IgD-negative memory B cell (primary cell): Measurements from ENCODE around the gene SLC26A11. TPM values are rescaled to one million over a fixed set of nuclear protein-coding genes. Genes with fewer than 3 reads are reported as not detected.
A peak's percentile ranks its signal among the peaks of the same experiment; 100 is the strongest.
"Not testable (repeated sequence)": the region's sequence is repeated elsewhere in the genome, so short reads cannot be mapped to it uniquely, and the experiment has no call there.

Experiments used
- H3K27ac Mint-ChIP-seq, 3 donors: one replicate each; pipeline ENCODE4 v1.8.0; 2020 to 2022; ENCODE audit warnings: mild to moderate bottlenecking in 3 of 3, mixed read lengths in 3 of 3, moderate library complexity in 1 of 3
- H3K27me3 Mint-ChIP-seq: one replicate; pipeline ENCODE4 v1.8.0; 2021; ENCODE audit warnings: mixed read lengths
- H3K36me3 Mint-ChIP-seq: one replicate; pipeline ENCODE4 v1.8.0; 2020; ENCODE audit warnings: mild to moderate bottlenecking, mixed read lengths
- H3K4me1 Mint-ChIP-seq, 3 donors: one replicate each; pipeline ENCODE4 v1.8.0; 2020 to 2022; ENCODE audit warnings: mixed read lengths in 3 of 3, mild to moderate bottlenecking in 1 of 3
- H3K4me3 Mint-ChIP-seq, 4 donors: one replicate each; pipeline ENCODE4 v1.8.0; 2020 to 2022; ENCODE audit warnings: mild to moderate bottlenecking in 4 of 4, mixed read lengths in 4 of 4, moderate library complexity in 3 of 4
- H3K9me3 Mint-ChIP-seq, 3 donors: one replicate each; pipeline ENCODE4 v1.8.0; 2020 to 2021; ENCODE audit warnings: mixed read lengths in 3 of 3, mild to moderate bottlenecking in 1 of 3
- polyA plus RNA-seq: library from polyadenylated mRNA; unstranded; fragments of 300-500 nt; fragmentation: Illumina TruSeq; gene quantifications from one replicate; pipeline ENCODE4 v1.2.3, GENCODE V29; 2021

Gene SLC26A11
- polyA plus RNA-seq, 1 donor from 2014 or later, result 2.7 TPM

DNA sequence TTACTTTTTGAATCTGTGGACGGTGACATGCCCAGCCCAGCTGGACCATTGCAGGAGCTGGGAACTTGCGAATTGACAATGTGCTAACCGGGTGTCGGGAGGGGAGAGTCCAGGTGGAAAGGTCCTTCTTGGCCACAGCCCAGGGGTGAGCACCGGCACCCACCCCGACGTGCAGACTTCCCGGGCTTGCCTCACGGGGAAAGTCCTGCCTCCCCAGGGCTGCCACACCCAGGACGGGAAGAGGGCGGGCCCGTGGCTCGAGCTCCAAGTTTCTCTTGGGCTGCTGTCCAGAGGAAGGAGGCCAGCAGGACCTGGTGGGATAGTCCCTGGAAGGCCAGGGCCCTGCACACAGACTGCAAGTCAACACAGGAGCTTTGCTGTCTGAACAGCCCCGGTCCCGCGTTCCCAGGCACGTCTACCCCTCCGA is 32.7 kb upstream of the SLC26A11 start:
- H3K9me3 Mint-ChIP-seq, result peaks cover 0 to 2% (median 0%) of the 10 kb centered on the region in 3 donors
- H3K4me1 Mint-ChIP-seq, result peaks cover 0 to 2% (median 0%) of the 10 kb centered on the region in 3 donors
- no peak overlapping the region for H3K4me3 Mint-ChIP-seq
- H3K27me3 Mint-ChIP-seq, result peaks cover 10% of the 10 kb centered on the region
- H3K36me3 Mint-ChIP-seq, result peaks cover 2% of the 10 kb centered on the region
- no peak overlapping the region for H3K27ac Mint-ChIP-seq

DNA sequence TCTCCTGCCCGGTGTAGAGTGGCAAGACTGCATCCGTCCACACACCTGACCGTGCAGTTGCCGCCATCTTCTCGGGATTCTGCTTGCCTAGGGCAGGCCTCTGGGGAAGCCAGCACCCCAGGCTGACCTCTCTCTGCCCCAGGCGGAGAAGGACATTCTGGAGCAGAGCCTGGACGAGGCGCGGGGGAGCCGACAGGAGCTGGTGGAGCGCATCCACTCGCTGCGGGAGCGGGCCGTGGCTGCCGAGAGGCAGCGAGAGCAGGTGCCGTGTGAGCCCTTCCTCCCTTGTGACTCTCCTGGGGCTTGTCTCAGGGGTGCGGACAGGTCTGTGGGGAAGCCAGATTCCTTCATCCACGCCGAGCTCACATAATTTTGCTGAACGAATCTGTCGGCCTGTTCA is 30.6 kb upstream of the SLC26A11 start:
- no peaks in the 10 kb centered on the region for H3K36me3 Mint-ChIP-seq
- H3K9me3 Mint-ChIP-seq, result peaks cover 0 to 2% (median 0%) of the 10 kb centered on the region in 3 donors
- H3K27ac Mint-ChIP-seq, result no peak overlapping the region
- no peak overlapping the region for H3K4me3 Mint-ChIP-seq
- peaks cover 0 to 2% (median 0%) of the 10 kb centered on the region in 3 donors for H3K4me1 Mint-ChIP-seq
- H3K27me3 Mint-ChIP-seq, result peaks cover 10% of the 10 kb centered on the region

DNA sequence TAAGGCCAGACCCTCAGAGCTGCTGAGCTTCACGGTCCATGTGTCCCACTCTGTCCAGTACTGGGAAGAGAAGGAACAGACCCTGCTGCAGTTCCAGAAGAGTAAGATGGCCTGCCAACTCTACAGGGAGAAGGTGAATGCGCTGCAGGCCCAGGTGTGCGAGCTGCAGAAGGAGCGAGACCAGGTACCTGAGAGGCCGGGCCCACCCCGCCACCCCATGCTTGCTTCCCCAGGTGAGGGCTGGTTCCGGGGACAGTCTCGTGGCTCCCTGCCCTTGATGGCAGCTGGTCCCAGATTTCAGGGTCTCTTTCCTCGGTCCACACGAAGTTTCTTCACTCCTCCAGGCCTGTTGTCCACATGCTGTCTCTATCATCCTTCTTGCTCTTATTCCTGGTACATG is 29.5 kb upstream of the SLC26A11 start:
- Mint-ChIP-seq H3K27ac (no peak overlapping the region), H3K4me3 (no peak overlapping the region), H3K9me3 (peaks cover 0 to 2% (median 0%) of the 10 kb centered on the region in 3 donors), H3K36me3 (no peaks in the 10 kb centered on the region), H3K27me3 (peaks cover 7% of the 10 kb centered on the region), H3K4me1 (peaks cover 0 to 2% (median 0%) of the 10 kb centered on the region in 3 donors)

DNA sequence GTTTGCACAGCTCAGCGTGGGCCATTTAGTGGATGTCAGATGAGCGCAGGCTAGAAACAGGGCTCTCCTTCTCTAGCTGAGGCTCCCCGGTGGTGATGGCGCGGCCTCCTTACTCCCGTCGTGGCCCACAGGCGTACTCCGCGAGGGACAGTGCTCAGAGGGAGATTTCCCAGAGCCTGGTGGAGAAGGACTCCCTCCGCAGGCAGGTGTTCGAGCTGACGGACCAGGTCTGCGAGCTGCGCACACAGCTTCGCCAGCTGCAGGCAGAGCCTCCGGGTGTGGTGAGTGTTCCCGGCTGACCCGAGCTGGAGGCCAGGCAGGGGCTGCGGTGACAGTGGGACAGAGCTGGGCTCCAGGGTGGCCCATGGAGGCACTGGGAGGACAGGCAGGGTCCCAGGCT is 29.0 kb upstream of the SLC26A11 start:
- Mint-ChIP-seq H3K9me3 (peaks cover 0 to 2% (median 0%) of the 10 kb centered on the region in 3 donors), H3K36me3 (no peaks in the 10 kb centered on the region), H3K27me3 (peaks cover 7% of the 10 kb centered on the region), H3K4me1 (peaks cover 0 to 2% (median 0%) of the 10 kb centered on the region in 3 donors), H3K4me3 (no peak overlapping the region), H3K27ac (no peak overlapping the region)

DNA sequence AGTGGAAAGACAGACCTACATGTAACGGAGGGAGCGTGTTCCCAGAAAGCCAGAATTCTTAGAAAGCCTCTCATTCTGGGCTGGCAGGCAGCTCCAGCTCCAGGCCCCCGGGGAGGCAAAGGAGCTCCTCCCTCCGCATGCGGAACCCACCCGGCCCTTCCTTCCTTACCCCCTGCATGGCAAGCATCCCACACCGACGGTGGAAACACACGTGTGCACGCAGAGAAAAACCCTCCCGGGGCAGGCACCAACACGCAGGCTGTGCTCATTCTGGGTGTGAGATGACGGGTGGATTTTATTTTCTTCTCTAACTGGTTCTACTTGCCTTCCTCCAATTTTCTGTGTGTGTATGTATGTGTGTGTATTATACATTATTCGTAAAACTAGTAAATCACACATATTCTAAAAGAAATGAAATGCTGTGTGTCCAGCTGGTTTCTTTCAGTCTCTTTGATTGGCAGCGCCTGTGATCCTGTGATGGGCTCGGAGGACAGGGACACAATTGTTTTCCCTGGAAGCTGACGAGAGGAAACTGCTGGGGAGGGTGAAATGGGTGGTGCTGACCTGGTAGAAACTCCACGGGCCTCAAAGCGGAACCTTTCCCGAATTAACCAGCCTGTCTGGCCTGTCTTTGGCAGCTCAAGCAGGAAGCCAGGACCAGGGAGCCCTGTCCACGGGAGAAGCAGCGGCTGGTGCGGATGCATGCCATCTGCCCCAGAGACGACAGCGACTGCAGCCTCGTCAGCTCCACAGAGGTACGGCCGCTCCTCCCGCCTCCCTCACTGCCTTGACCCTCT is 28.2 kb upstream of the SLC26A11 start:
- Mint-ChIP-seq H3K4me3 (peak overlapping the region in 1 of 4 donors; percentile 69), H3K9me3 (peaks cover 0 to 2% (median 0%) of the 10 kb centered on the region in 3 donors), H3K4me1 (peaks cover 0 to 2% (median 0%) of the 10 kb centered on the region in 3 donors), H3K27me3 (peaks cover 7% of the 10 kb centered on the region), H3K27ac (no peak overlapping the region), H3K36me3 (no peaks in the 10 kb centered on the region)

DNA sequence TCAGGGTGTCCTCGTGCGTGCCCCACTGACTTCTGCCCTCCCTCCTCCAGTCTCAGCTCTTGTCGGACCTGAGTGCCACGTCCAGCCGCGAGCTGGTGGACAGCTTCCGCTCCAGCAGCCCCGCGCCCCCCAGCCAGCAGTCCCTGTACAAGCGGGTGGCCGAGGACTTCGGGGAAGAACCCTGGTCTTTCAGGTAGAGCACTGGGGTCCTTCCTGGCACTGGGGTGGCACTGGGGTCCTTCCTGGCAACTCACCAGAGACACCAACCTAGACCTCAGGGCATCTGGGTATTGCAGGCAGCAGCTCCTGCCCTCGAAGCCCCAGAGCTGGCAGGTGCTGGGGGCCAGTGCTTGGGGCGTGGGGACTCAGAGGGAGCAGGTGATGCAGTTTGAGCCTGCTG is 25.1 kb upstream of the SLC26A11 start:
- H3K4me3 Mint-ChIP-seq, result no peak overlapping the region
- peaks cover 4% of the 10 kb centered on the region for H3K27me3 Mint-ChIP-seq
- no peaks in the 10 kb centered on the region for H3K36me3 Mint-ChIP-seq
- H3K4me1 Mint-ChIP-seq, result peaks cover 0 to 2% (median 0%) of the 10 kb centered on the region in 3 donors
- no peak overlapping the region for H3K27ac Mint-ChIP-seq
- peaks cover 0 to 2% (median 0%) of the 10 kb centered on the region in 3 donors for H3K9me3 Mint-ChIP-seq

DNA sequence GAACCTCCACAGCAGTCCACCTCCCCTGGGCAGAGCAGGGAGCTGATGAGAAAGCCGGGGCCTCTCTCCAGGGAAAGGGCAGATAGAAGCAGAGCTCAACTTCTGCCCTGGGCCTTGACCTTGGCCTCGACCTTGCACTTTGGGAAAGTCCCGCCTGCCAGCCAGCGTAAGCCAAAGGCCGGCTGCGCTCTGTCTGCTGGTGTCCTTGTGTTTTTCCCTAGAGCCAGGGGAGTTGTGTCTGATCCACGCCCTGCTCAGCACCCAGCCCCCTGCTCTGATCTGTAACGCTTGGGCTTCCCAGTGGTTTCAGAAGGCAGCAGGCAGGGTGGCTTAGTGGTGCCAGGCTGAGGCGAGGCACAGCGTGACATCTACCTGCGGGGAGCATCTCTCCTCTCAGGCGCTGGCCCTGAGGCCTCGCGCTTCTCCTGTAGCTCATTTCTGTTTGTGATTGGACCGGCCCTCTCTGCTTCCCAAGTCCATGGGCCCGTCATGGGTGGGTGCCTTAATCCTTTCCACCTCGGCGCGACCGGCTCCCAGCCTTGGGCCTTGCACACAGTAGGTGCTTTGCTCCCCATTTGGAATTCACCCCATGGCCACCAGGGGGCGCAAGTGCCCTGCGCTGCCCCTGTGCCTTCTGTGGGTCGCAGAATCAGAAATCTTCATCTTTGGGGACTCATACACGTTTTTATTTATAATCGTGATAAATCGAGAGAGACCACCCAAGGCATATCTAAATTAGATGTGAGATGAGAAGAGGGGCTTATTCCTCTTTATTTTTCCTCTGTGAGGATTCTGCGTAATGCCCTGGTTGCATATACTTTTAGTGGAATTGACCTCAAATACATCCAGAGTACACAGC is 24.3 kb upstream of the SLC26A11 start:
- Mint-ChIP-seq H3K4me3 (peak overlapping the region in 1 of 4 donors; percentile 48), H3K4me1 (peaks cover 0 to 2% (median 0%) of the 10 kb centered on the region in 3 donors), H3K36me3 (no peaks in the 10 kb centered on the region), H3K27ac (peak overlapping the region in 2 of 3 donors; percentile 81 to 86), H3K9me3 (peaks cover 0 to 2% (median 0%) of the 10 kb centered on the region in 3 donors), H3K27me3 (peaks cover 4% of the 10 kb centered on the region)

DNA sequence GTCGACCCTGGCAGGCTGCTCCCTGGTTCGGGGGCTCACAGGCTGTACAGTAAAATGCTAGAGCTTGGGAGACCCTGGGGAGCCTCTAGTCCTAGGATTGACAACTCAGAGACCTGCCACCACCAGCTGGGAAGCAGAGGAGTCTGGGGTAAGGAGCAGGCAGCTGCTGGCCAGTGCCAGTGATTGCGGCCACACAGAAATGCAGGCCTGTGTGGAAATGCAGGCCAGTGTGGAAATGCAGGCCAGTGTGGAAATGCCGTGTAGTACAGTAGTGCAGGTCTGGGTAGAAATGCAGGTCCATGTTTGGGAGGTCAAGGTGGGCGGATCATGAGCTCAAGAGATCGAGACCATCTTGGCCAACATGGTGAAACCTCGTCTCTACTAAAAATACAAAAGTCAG is 23.6 kb upstream of the SLC26A11 start:
- Mint-ChIP-seq H3K27me3 (peaks cover 2% of the 10 kb centered on the region), H3K4me3 (no peak overlapping the region), H3K36me3 (no peaks in the 10 kb centered on the region), H3K27ac (no peak overlapping the region), H3K4me1 (peaks cover 0 to under 1% (median 0%) of the 10 kb centered on the region in 3 donors), H3K9me3 (peaks cover 0 to 2% (median 0%) of the 10 kb centered on the region in 3 donors)

DNA sequence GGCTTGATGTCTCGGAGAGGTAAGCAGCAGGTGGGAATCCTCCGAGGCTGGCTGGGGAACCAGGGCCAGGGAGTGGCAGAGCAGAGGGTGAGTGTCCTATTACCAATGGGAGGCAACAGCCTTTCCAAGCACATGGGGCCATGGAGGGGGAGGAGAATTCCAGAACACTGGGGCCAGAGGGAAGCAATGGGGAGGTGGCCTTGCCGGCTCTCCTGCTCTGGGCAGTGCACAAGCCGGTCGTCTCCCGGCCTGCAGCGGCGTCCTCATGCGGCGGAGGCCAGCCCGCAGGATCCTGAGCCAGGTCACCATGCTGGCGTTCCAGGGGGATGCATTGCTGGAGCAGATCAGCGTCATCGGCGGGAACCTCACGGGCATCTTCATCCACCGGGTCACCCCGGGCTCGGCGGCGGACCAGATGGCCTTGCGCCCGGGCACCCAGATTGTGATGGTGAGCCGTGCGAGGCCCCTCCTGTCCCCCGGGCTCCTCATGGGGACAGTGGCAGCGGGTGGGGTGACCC is 22.0 kb upstream of the SLC26A11 start:
- H3K27ac Mint-ChIP-seq, result no peak overlapping the region
- H3K4me1 Mint-ChIP-seq, result no peaks in the 10 kb centered on the region
- peaks cover 0 to 2% (median 0%) of the 10 kb centered on the region in 3 donors for H3K9me3 Mint-ChIP-seq
- H3K27me3 Mint-ChIP-seq, result peaks cover 2% of the 10 kb centered on the region
- no peaks in the 10 kb centered on the region for H3K36me3 Mint-ChIP-seq
- H3K4me3 Mint-ChIP-seq, result no peak overlapping the region

DNA sequence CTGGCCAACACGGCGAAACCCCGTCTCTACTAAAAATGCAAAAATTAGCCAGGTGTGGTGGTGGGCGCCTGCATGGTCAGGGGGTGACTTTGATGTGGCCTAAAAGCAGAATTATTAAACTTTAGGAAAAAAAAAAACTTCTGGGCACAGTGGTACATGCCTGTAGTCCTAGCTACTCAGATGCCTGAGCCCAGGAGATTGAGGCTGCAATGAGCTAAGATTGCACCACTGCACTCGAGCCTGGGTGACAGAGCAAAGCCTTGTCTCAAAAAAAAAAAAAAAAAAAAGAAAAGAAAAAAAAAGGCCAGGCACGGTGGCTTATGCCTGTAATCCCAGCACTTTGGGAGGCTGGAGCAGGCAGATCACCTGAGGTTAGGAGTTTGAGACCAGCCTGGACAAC is 20.9 kb upstream of the SLC26A11 start:
- not testable (repeated sequence) for H3K36me3 Mint-ChIP-seq, H3K27ac Mint-ChIP-seq, H3K9me3 Mint-ChIP-seq, H3K4me1 Mint-ChIP-seq, H3K27me3 Mint-ChIP-seq, H3K4me3 Mint-ChIP-seq

DNA sequence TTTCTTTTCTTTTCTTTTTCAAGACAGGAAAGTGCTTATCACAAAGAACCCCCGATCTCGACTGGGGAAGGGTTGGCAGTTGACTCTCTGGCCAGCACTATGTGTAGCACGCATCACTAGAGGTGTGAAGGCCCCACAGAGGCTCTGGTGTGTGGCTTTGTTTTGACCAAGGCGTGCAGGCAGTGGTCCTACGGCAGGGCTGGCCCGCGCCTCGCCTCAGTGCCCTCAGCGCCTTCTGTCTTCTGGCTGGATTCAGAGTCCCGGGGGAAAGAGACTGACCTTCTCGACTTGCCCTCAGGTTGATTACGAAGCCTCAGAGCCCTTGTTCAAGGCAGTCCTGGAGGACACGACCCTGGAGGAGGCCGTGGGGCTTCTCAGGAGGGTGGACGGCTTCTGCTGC is 18.8 kb upstream of the SLC26A11 start:
- Mint-ChIP-seq H3K27ac (no peak overlapping the region), H3K4me3 (no peak overlapping the region)

DNA sequence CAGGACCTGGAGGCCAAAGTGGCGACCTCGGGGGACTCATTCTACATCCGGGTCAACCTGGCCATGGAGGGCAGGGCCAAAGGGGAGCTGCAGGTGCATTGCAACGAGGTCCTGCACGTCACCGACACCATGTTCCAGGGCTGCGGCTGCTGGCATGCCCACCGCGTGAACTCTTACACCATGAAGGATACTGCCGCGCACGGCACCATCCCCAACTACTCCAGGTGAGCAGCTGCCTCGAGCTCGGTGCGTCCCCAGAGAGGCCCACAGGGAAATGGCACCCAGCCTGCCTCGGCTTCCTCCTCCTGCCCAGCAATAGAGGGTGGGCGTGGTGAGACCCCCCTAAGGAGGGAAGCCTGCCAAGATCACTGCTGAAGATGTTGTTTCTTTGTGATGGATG is 18.0 kb upstream of the SLC26A11 start:
- Mint-ChIP-seq H3K9me3 (no peaks in the 10 kb centered on the region), H3K27ac (no peak overlapping the region), H3K36me3 (no peaks in the 10 kb centered on the region), H3K4me1 (no peaks in the 10 kb centered on the region), H3K4me3 (no peak overlapping the region), H3K27me3 (no peaks in the 10 kb centered on the region)

More for the DNA sequence above, 18.8 kb upstream of the SLC26A11 start:
- Mint-ChIP-seq H3K36me3 (no peaks in the 10 kb centered on the region), H3K4me1 (no peaks in the 10 kb centered on the region), H3K9me3 (no peaks in the 10 kb centered on the region), H3K27me3 (no peaks in the 10 kb centered on the region)

DNA sequence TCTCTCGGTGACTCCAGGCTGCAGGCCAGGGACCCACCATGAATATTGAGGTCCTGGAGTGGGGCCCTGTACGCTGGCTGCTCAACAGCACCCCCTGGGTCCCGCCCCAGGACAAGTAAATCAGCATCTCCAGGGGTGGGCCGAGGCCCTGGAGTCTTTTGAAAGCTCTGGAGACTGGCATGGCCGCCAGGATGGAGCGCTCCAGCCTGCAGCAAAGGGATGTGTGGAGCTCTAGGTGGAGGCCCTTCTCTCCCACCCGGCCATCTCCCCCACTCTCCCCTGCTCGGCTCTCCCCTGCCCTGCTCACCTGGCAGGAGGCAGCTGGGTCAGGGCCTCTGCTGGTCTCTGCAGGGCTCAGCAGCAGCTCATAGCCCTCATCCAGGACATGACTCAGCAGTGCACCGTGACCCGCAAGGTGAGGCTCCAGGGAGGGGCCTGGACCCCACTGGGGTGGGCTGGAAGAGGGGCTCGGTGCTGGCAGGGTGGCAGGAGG is 16.7 kb upstream of the SLC26A11 start:
- no peaks in the 10 kb centered on the region for H3K36me3 Mint-ChIP-seq
- no peaks in the 10 kb centered on the region for H3K4me1 Mint-ChIP-seq
- no peak overlapping the region for H3K4me3 Mint-ChIP-seq
- H3K27me3 Mint-ChIP-seq, result no peaks in the 10 kb centered on the region
- no peaks in the 10 kb centered on the region for H3K9me3 Mint-ChIP-seq
- no peak overlapping the region for H3K27ac Mint-ChIP-seq

DNA sequence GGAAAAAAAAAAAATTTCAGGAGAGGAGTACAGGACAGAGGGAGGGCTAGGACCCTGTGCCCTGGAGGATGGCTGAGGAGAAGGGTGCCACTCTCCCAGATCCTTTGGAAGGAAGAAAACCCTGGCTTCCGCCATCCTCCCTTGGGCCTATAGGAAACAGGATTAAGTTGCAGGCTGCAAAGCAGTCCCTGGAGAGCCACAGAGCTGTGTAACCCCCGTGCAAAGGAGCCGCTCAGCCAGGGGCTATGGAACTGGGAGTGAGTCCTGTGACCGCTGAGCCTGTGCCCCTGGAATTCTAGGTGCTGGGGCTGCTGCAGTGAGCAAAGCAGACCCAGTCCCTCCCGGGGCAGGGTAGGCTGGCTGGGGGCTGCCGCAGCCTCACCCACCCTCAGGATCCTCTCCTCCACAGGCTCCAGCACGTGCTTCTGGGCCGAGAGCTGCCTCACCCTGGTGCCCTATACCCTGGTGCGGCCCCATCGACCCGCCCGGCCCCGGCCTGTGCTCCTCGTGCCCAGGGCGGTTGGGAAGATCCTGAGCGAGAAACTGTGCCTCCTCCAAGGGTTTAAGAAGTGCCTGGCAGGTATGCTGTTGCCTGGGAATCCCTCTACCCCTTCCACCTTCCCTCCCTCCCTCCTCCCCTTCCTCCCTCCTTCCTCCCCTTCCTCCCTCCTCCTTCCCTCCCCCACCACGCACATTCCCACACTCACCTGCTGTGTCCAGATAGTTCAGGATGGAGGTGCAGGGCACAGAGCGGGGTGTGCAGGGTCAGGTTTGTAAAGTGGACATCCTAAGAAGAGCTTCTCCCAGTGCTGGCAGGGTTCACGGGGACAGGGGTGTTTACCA is 15.4 kb upstream of the SLC26A11 start:
- Mint-ChIP-seq H3K4me1 (no peaks in the 10 kb centered on the region), H3K9me3 (no peaks in the 10 kb centered on the region), H3K36me3 (no peaks in the 10 kb centered on the region), H3K4me3 (no peak overlapping the region), H3K27me3 (no peaks in the 10 kb centered on the region), H3K27ac (no peak overlapping the region)
